HG03342 (cell line): ENCODE data around the gene EMD.
A peak's percentile ranks its signal among the peaks of the same experiment; 100 is the strongest.
"Not testable (repeated sequence)": the region's sequence is repeated elsewhere in the genome, so short reads cannot be mapped to it uniquely, and the experiment has no call there.

Experiments used
- ATAC-seq: cut with Tn5 transposase; IDR thresholded peaks from one replicate; pipeline ENCODE4 v1.9.1; 2021; ENCODE audit warnings: mild to moderate bottlenecking, moderate library complexity; ENCODE audit not compliant: unreplicated experiment

EMD gene

GRCh38 chrX:154389812-154390747 lies 11.0 kb downstream of the EMD start:
- peak; percentile 63 for ATAC-seq

GRCh38 chrX:154396363-154396762 lies 17.3 kb downstream of the EMD start:
- ATAC-seq, result not testable (repeated sequence)

GRCh38 chrX:154396973-154397887 lies 18.1 kb downstream of the EMD start:
- ATAC-seq, result peak; percentile 37

GRCh38 chrX:154397888-154398667 lies 19.0 kb downstream of the EMD start, which contains the start of gene RPL10:
Gene RPL10, plus strand, starts transcription at chrX:154398377. Its CDS starts 143 bp downstream, at chrX:154398520.
- ATAC-seq, result peak; percentile 68

GRCh38 chrX:154398668-154399526 lies 19.8 kb downstream of the EMD start:
- ATAC-seq, result peak; percentile 18

- no peak for ATAC-seq
These were observed 20.7 kb downstream of the EMD start for GRCh38 chrX:154399527-154400368.

- ATAC-seq, result not testable (repeated sequence)
These were observed 21.3 kb downstream of the EMD start for GRCh38 chrX:154400369-154400817.

GRCh38 chrX:154401045-154401799 lies 22.1 kb downstream of the EMD start:
- ATAC-seq, result no peak

- ATAC-seq, result no peak
These were observed 23.0 kb downstream of the EMD start for GRCh38 chrX:154401918-154402621.

GRCh38 chrX:154402622-154403127 lies 23.6 kb downstream of the EMD start:
- no peak for ATAC-seq

GRCh38 chrX:154403192-154403591 lies 24.1 kb downstream of the EMD start:
- no peak for ATAC-seq

GRCh38 chrX:154403858-154404257 lies 24.8 kb downstream of the EMD start:
- ATAC-seq, result no peak

GRCh38 chrX:154404625-154405192 lies 25.6 kb downstream of the EMD start:
- no peak for ATAC-seq

GRCh38 chrX:154408659-154409221 lies 29.6 kb downstream of the EMD start:
- no peak for ATAC-seq

GRCh38 chrX:154409222-154409871 lies 30.3 kb downstream of the EMD start, which contains the start of gene DNASE1L1:
Gene DNASE1L1, minus strand, starts transcription at chrX:154409254. Its CDS starts 3,686 bp downstream, at chrX:154405568.
- no peak for ATAC-seq

- peak; percentile 64 for ATAC-seq
These were observed 32.9 kb downstream of the EMD start for GRCh38 chrX:154411981-154412340.
